ENCODE measurements around the gene CENPQ. TPM values are rescaled to one million over a fixed set of nuclear protein-coding genes. Genes with fewer than 3 reads are reported as not detected.

Gene CENPQ
- total RNA-seq, 1 experiment from 2014 or later = 9.7 TPM

DNA sequence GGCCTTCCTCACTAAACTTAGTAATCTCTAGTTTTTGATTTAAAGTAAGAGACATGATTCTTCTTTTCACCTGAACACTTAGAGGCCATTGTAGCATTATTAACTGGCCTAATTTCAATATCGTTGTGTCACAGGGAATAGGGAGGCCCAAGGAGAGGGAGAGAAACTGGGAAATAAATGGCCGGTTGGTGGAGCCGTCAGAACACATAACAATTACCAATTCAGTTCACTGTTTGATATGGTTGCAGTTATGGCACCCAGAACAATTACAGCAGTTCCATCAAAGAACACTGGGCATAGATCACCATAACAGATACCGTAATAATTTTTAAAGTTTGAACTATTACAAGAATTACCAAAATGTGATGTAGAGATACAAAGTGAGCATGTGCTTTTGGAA lies 27.5 kb downstream of the CENPQ start:
- intact Hi-C loops (cut with micrococcal nuclease) = no loop called here
- DNase-seq (no peak), ATAC-seq (no peak)
- H3K9me2 ChIP-seq (replicated peaks; ENCODE audit: low read length) = no peaks in the 10 kb centered on the region
- no peaks in the 10 kb centered on the region for H3K9me3 ChIP-seq (ENCODE audit: low read length)
- no peak overlapping the region for H2AFZ ChIP-seq (ENCODE audit: low read length)
- no peak overlapping the region for H3K4me3 ChIP-seq (ENCODE audit: low read length)
- no peak overlapping the region for H3K27ac ChIP-seq (ENCODE audit: low read length)
- H3F3A ChIP-seq (ENCODE audit: low read length, unreplicated experiment) = no peaks in the 10 kb centered on the region
- no peaks in the 10 kb centered on the region for H3K27me3 ChIP-seq (ENCODE audit: low read length)
- no peaks in the 10 kb centered on the region for H3K79me2 ChIP-seq (ENCODE audit: low read length)
- H3K36me3 ChIP-seq (ENCODE audit: low read depth, low read length) = peaks cover 22% of the 10 kb centered on the region
- no peak overlapping the region for H3K4me2 ChIP-seq (ENCODE audit: low read length)
- no peaks in the 10 kb centered on the region for H4K20me1 ChIP-seq (ENCODE audit: low read length)
- ChIA-PET POLR2A (ENCODE audit: unreplicated experiment) (no interaction called here), CTCF (no interaction called here)
- no peak overlapping the region for H3K9ac ChIP-seq (ENCODE audit: low read length)
- no TSS peak for BruUV-seq (replicated peaks)
- no peak for TF ChIP-seq EZH2phosphoT487 (IDR thresholded peaks at IDR 0.05; ENCODE audit: borderline replicate concordance, low read length)
- no peak for TF ChIP-seq EZH2 (IDR thresholded peaks at IDR 0.05; ENCODE audit: low read length, unreplicated experiment)
- TF ChIP-seq CTCF (conservative IDR thresholded peaks at IDR 0.05; ENCODE audit: low read depth, low read length) = no peak
- H3K4me1 ChIP-seq (ENCODE audit: insufficient read depth, low read length) = no peaks in the 10 kb centered on the region

DNA sequence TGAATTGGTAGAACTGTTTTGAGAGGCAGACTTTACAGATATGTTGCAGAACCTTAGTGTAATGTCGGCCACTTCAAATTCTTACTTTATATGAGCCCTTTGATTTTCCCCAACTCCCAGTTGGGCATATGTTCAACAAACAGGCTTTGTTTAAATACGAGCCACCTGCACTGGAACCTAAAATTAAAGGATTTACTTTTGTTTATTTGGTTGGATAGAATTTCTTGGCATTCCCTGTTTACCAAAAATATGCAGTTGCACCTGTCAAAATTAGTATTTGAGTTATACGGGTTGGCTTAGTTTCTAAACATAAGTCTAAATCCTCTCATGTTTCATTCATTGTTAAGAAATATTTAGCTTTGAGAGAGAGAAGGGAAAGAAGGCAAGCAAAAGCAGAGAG lies 34.1 kb downstream of the CENPQ start:
- Histone ChIP-seq H3K4me2 (ENCODE audit: low read length) (no peak overlapping the region), H3K27ac (ENCODE audit: low read length) (no peak overlapping the region), H3K4me1 (ENCODE audit: insufficient read depth, low read length) (no peaks in the 10 kb centered on the region), H3K9me2 (replicated peaks; ENCODE audit: low read length) (no peaks in the 10 kb centered on the region), H3K36me3 (ENCODE audit: low read depth, low read length) (peaks cover 9% of the 10 kb centered on the region; the same call in 1 of the 2 replicates), H3K4me3 (ENCODE audit: low read length) (no peak overlapping the region), H2AFZ (ENCODE audit: low read length) (no peak overlapping the region), H3K9ac (ENCODE audit: low read length) (no peak overlapping the region), H3K79me2 (ENCODE audit: low read length) (no peaks in the 10 kb centered on the region), H3K9me3 (ENCODE audit: low read length) (no peaks in the 10 kb centered on the region), H3F3A (ENCODE audit: low read length, unreplicated experiment) (no peaks in the 10 kb centered on the region), H3K27me3 (ENCODE audit: low read length) (no peaks in the 10 kb centered on the region), H4K20me1 (ENCODE audit: low read length) (no peaks in the 10 kb centered on the region)
- CTCF ChIA-PET = no interaction called here
- intact Hi-C loops (cut with micrococcal nuclease) = no loop called here
- BruUV-seq (replicated peaks) = no TSS peak
- TF ChIP-seq CTCF (conservative IDR thresholded peaks at IDR 0.05; ENCODE audit: low read depth, low read length) = no peak
- TF ChIP-seq EZH2 (IDR thresholded peaks at IDR 0.05; ENCODE audit: low read length, unreplicated experiment) = no peak
- TF ChIP-seq EZH2phosphoT487 (IDR thresholded peaks at IDR 0.05; ENCODE audit: borderline replicate concordance, low read length) = no peak
- no peak for DNase-seq
- no peak for ATAC-seq
- POLR2A ChIA-PET (ENCODE audit: unreplicated experiment) = no interaction called here

- no peaks in the 10 kb centered on the region for H3K27me3 ChIP-seq (ENCODE audit: low read length)
- no peaks in the 10 kb centered on the region for H3F3A ChIP-seq (ENCODE audit: low read length, unreplicated experiment)
- no peak overlapping the region for H3K4me2 ChIP-seq (ENCODE audit: low read length)
- H3K9ac ChIP-seq (ENCODE audit: low read length) = no peak overlapping the region
- no TSS peak for BruUV-seq (replicated peaks)
- intact Hi-C loops (cut with micrococcal nuclease) = no loop called here
- no peaks in the 10 kb centered on the region for H3K9me2 ChIP-seq (replicated peaks; ENCODE audit: low read length)
- DNase-seq (no peak), ATAC-seq (no peak)
- CTCF ChIA-PET = no interaction called here
- H3K4me3 ChIP-seq (ENCODE audit: low read length) = no peak overlapping the region
- H3K9me3 ChIP-seq (ENCODE audit: low read length) = no peaks in the 10 kb centered on the region
- H3K27ac ChIP-seq (ENCODE audit: low read length) = no peak overlapping the region
- no peak overlapping the region for H2AFZ ChIP-seq (ENCODE audit: low read length)
- POLR2A ChIA-PET (ENCODE audit: unreplicated experiment) = no interaction called here
- H3K79me2 ChIP-seq (ENCODE audit: low read length) = no peaks in the 10 kb centered on the region
- H3K4me1 ChIP-seq (ENCODE audit: insufficient read depth, low read length) = no peaks in the 10 kb centered on the region
- H4K20me1 ChIP-seq (ENCODE audit: low read length) = no peaks in the 10 kb centered on the region
- no peak for TF ChIP-seq EZH2 (IDR thresholded peaks at IDR 0.05; ENCODE audit: low read length, unreplicated experiment)
- H3K36me3 ChIP-seq (ENCODE audit: low read depth, low read length) = no peaks in the 10 kb centered on the region
These were observed 36.0 kb downstream of the CENPQ start for GRCh38 chr6:49499126-49499525.
